ENCODE results near the gene PCDH1.
A peak's percentile ranks its signal among the peaks of the same experiment; 100 is the strongest.

PCDH1 gene

GRCh38 chr5:141850244-141850768 lies 27.9 kb downstream of the PCDH1 start:
- peak overlapping the region; percentile 78 for H3K4me3 ChIP-seq (ENCODE audit: control insufficient read depth, low read depth, low read length)
- no peak for TF ChIP-seq CTCF (conservative IDR thresholded peaks at IDR 0.05; ENCODE audit: control insufficient read depth, insufficient read depth, low read depth, low read length)
- peak; percentile 20 for DNase-seq (ENCODE audit: low read depth)

- peak overlapping the region; percentile 78 for H3K4me3 ChIP-seq (ENCODE audit: control insufficient read depth, low read depth, low read length)
- DNase-seq (ENCODE audit: low read depth), result peak; percentile 60
- TF ChIP-seq CTCF (conservative IDR thresholded peaks at IDR 0.05; ENCODE audit: control insufficient read depth, insufficient read depth, low read depth, low read length), result no peak
Observed at GRCh38 chr5:141849415-141850243, 28.6 kb downstream of the PCDH1 start.

GRCh38 chr5:141848744-141849414 lies 29.3 kb downstream of the PCDH1 start:
- DNase-seq (ENCODE audit: low read depth), result peak; percentile 28
- TF ChIP-seq CTCF (conservative IDR thresholded peaks at IDR 0.05; ENCODE audit: control insufficient read depth, insufficient read depth, low read depth, low read length), result no peak
- H3K4me3 ChIP-seq (ENCODE audit: control insufficient read depth, low read depth, low read length), result peak overlapping the region; percentile 78

- DNase-seq (ENCODE audit: low read depth), result peak; percentile 49
- no peak overlapping the region for H3K4me3 ChIP-seq (ENCODE audit: control insufficient read depth, low read depth, low read length)
- no peak for TF ChIP-seq CTCF (conservative IDR thresholded peaks at IDR 0.05; ENCODE audit: control insufficient read depth, insufficient read depth, low read depth, low read length)
Observed at GRCh38 chr5:141846031-141846430, 32.2 kb downstream of the PCDH1 start.

GRCh38 chr5:141845371-141845851 lies 32.8 kb downstream of the PCDH1 start:
- H3K4me3 ChIP-seq (ENCODE audit: control insufficient read depth, low read depth, low read length), result no peak overlapping the region
- no peak for TF ChIP-seq CTCF (conservative IDR thresholded peaks at IDR 0.05; ENCODE audit: control insufficient read depth, insufficient read depth, low read depth, low read length)
- no peak for DNase-seq (ENCODE audit: low read depth)

GRCh38 chr5:141844414-141845097 lies 33.7 kb downstream of the PCDH1 start:
- no peak for TF ChIP-seq CTCF (conservative IDR thresholded peaks at IDR 0.05; ENCODE audit: control insufficient read depth, insufficient read depth, low read depth, low read length)

More at GRCh38 chr5:141844414-141845097, 33.7 kb downstream of the PCDH1 start:
- no peak overlapping the region for H3K4me3 ChIP-seq (ENCODE audit: control insufficient read depth, low read depth, low read length)
- DNase-seq (ENCODE audit: low read depth), result no peak

Measured in fibroblast of mammary gland (primary cell).